H1 (cell line): ENCODE measurements around the gene GGN.

Source experiments
- EP300 ChIP-seq, 2 experiments: IDR thresholded peaks; 1 replicate in 1 of 2; 2 replicates in 1 of 2; pipeline ENCODE4 v1.6.1; 2011 to 2012; ENCODE audit warnings: low read depth in 2 of 2, low read length in 2 of 2, mild to moderate bottlenecking in 2 of 2, borderline replicate concordance in 1 of 2, inconsistent platforms in 1 of 2, moderate library complexity in 1 of 2
- EZH2 ChIP-seq: fragments of 200-600 bp; sonication (generic); IDR thresholded peaks from 2 replicates; pipeline ENCODE4 v1.7.1; 2012; ENCODE audit warnings: low read depth, mild to moderate bottlenecking, moderate library complexity, low read length, inconsistent platforms; ENCODE audit not compliant: severe bottlenecking
- GABPA ChIP-seq: IDR thresholded peaks from 2 replicates; pipeline ENCODE4 v1.6.1; 2011; ENCODE audit warnings: mild to moderate bottlenecking, low read length, moderate library complexity, borderline replicate concordance; ENCODE audit not compliant: insufficient read depth
- HDAC2 ChIP-seq, 2 experiments: fragments of 300-600 bp in 1 of 2; sonication (generic) in 1 of 2; IDR thresholded peaks; 2 replicates each; pipeline ENCODE4 v1.6.1; 2011 to 2012; ENCODE audit warnings: low read depth in 2 of 2, low read length in 2 of 2, mild to moderate bottlenecking in 2 of 2, moderate library complexity in 2 of 2, borderline replicate concordance in 1 of 2, inconsistent platforms in 1 of 2
- NRF1 ChIP-seq: IDR thresholded peaks from 2 replicates; pipeline ENCODE4 v1.6.1; 2011; ENCODE audit warnings: mild to moderate bottlenecking, low read depth, low read length, improper control_type of control experiment
- POLR2AphosphoS5 ChIP-seq: IDR thresholded peaks from 2 replicates; pipeline ENCODE4 v1.6.1; 2011; ENCODE audit warnings: low read depth, low read length
- RFX5 ChIP-seq: IDR thresholded peaks from 2 replicates; pipeline ENCODE4 v1.6.1; 2011; ENCODE audit warnings: low read depth, low read length, improper control_type of control experiment, borderline replicate concordance
- SP4 ChIP-seq: IDR thresholded peaks from 2 replicates; pipeline ENCODE4 v1.6.1; 2012; ENCODE audit warnings: low read length, inconsistent platforms
- TAF1 ChIP-seq: IDR thresholded peaks from 2 replicates; pipeline ENCODE4 v1.6.1; 2011; ENCODE audit warnings: mild to moderate bottlenecking, low read depth, low read length
- TF ChIP-seq, protein P1 (sequence below), 3 experiments: IDR thresholded peaks; 1 replicate in 2 of 3; 2 replicates in 1 of 3; pipeline versions ENCODE4 v1.5.1 to v1.6.1; 2011; ENCODE audit warnings: low read length in 3 of 3, mild to moderate bottlenecking in 3 of 3, inconsistent platforms in 2 of 3, low read depth in 1 of 3, moderate library complexity in 1 of 3; ENCODE audit not compliant: insufficient read depth in 1 of 3; ENCODE audit errors: control extremely low read depth in 1 of 3
- TF ChIP-seq, protein P2 (sequence below): IDR thresholded peaks from 2 replicates; pipeline ENCODE4 v1.6.1; 2011; ENCODE audit warnings: low read length, improper control_type of control experiment

DNA sequence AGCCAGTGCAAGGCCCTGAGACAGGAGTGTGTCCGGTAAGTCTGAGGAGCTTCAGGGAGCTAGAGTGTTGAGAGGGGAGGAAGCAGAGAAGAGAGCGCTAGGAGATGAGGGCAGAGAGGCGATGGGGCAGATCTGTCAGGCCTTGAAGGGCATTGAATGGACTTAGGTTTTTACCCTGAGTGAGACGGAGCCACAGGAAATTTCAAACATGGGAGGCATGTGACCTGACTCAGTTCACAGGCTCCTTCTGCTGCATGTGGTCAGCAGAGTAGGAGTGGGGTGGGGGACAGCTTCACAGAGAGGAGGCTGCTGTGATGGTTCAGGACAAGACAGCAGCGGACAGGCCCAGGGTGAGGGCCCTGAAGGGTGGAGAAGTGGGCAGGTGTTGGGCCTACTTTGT lies 12.5 kb upstream of the GGN start:
- TF ChIP-seq SP4 (no peak), EP300 (IDR thresholded peaks at IDR 0.05; ENCODE audit: borderline replicate concordance in 1 of 2, low read depth in 2 of 2, low read length in 2 of 2) (no peak), TAF1 (no peak), NRF1 (no peak), POLR2AphosphoS5 (no peak), RFX5 (no peak), HDAC2 (IDR thresholded peaks at IDR 0.05; ENCODE audit: borderline replicate concordance in 1 of 2, low read depth in 2 of 2, low read length in 2 of 2) (no peak), EZH2 (no peak), GABPA (no peak)
- TF ChIP-seq, protein P1, sequence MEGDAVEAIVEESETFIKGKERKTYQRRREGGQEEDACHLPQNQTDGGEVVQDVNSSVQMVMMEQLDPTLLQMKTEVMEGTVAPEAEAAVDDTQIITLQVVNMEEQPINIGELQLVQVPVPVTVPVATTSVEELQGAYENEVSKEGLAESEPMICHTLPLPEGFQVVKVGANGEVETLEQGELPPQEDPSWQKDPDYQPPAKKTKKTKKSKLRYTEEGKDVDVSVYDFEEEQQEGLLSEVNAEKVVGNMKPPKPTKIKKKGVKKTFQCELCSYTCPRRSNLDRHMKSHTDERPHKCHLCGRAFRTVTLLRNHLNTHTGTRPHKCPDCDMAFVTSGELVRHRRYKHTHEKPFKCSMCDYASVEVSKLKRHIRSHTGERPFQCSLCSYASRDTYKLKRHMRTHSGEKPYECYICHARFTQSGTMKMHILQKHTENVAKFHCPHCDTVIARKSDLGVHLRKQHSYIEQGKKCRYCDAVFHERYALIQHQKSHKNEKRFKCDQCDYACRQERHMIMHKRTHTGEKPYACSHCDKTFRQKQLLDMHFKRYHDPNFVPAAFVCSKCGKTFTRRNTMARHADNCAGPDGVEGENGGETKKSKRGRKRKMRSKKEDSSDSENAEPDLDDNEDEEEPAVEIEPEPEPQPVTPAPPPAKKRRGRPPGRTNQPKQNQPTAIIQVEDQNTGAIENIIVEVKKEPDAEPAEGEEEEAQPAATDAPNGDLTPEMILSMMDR (IDR thresholded peaks at IDR 0.05; ENCODE audit: control extremely low read depth in 1 of 3, insufficient read depth in 1 of 3, low read depth in 1 of 3, low read length in 3 of 3) = no peak
- TF ChIP-seq, protein P2, sequence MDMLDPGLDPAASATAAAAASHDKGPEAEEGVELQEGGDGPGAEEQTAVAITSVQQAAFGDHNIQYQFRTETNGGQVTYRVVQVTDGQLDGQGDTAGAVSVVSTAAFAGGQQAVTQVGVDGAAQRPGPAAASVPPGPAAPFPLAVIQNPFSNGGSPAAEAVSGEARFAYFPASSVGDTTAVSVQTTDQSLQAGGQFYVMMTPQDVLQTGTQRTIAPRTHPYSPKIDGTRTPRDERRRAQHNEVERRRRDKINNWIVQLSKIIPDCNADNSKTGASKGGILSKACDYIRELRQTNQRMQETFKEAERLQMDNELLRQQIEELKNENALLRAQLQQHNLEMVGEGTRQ = no peak
